ENCODE measurements around the gene CCR2. TPM values are rescaled to one million over a fixed set of nuclear protein-coding genes. Genes with fewer than 3 reads are reported as not detected.
A peak's percentile ranks its signal among the peaks of the same experiment; 100 is the strongest.

The CCR2 gene
- total and polyA plus RNA-seq, 10 donors = 2.0 to 54.4 (median 19.9) TPM

GRCh38 chr3:46405301-46406019 is 51.5 kb downstream of the CCR2 start:
- intact Hi-C loops (cut with DNase I; ENCODE audit: low total_unique reads) = no loop called here
- H3K4me3 ChIP-seq = peak overlapping the region in 2 of 8 donors; percentile 40 to 67
- 40 to 63% (median 50%) methylated on average over 11 of the region's 11 CpGs for WGBS, 5 donors
- peak overlapping the region; percentile 76 to 91 (median 86) for H3K27ac ChIP-seq
- DNase-seq = no peak
- H3K9me3 ChIP-seq = no peaks in the 10 kb centered on the region
- peaks cover 12 to 69% (median 53%) of the 10 kb centered on the region in 6 donors for H3K4me1 ChIP-seq
- H3K36me3 ChIP-seq = peaks cover 0 to 12% (median 0%) of the 10 kb centered on the region in 6 donors
- no peak for TF ChIP-seq CTCF (IDR thresholded peaks at IDR 0.05 in 8 of 11, conservative IDR thresholded peaks at IDR 0.05 in 3 of 11)
- TF ChIP-seq POLR2AphosphoS5 (IDR thresholded peaks at IDR 0.05) = peak in 1 of 3 donors; percentile 32
- no peaks in the 10 kb centered on the region for H3K27me3 ChIP-seq (replicated peaks in 1 of 7)

GRCh38 chr3:46406443-46406787 is 52.5 kb downstream of the CCR2 start:
- Histone ChIP-seq H3K36me3 (peaks cover 0 to 12% (median 0%) of the 10 kb centered on the region in 6 donors), H3K27me3 (replicated peaks in 1 of 7) (no peaks in the 10 kb centered on the region), H3K9me3 (no peaks in the 10 kb centered on the region), H3K27ac (peak overlapping the region; percentile 76 to 91 (median 86)), H3K4me3 (peak overlapping the region in 2 of 8 donors; percentile 40 to 67), H3K4me1 (peaks cover 12 to 78% (median 61%) of the 10 kb centered on the region in 6 donors)
- 31 to 59% (median 40%) methylated on average over 4 of the region's 4 CpGs for WGBS, 5 donors
- TF ChIP-seq CTCF (IDR thresholded peaks at IDR 0.05 in 8 of 11, conservative IDR thresholded peaks at IDR 0.05 in 3 of 11) (no peak), POLR2A (IDR thresholded peaks at IDR 0.05) (no peak), POLR2AphosphoS5 (IDR thresholded peaks at IDR 0.05) (no peak)
- intact Hi-C loops (cut with DNase I; ENCODE audit: low total_unique reads) = no loop called here
- no peak for DNase-seq

GRCh38 chr3:46406788-46407611 is 53.1 kb downstream of the CCR2 start, which contains the start of the genes CCR5AS and CCRL2:
Gene CCR5AS (minus strand): TSS chr3:46407066.
Gene CCRL2 (plus strand): TSS chr3:46407259. CDS start chr3:46408080, 821 bp downstream.
- intact Hi-C loops (cut with DNase I; ENCODE audit: low total_unique reads) = no loop called here
- peak; percentile 87 for DNase-seq
- Histone ChIP-seq H3K27ac (peak within 1 kb of the TSS; percentile 76 to 91 (median 86)), H3K4me3 (peak within 1 kb of the TSS; percentile 24 to 67 (median 36)), H3K9me3 (no peaks in the 10 kb centered on the region), H3K36me3 (peaks cover 0 to 12% (median 0%) of the 10 kb centered on the region in 6 donors), H3K27me3 (replicated peaks in 1 of 7) (no peaks in the 10 kb centered on the region), H3K4me1 (peaks cover 12 to 84% (median 65%) of the 10 kb centered on the region in 6 donors)
- 16 to 24% (median 21%) methylated on average over 20 of the region's 20 CpGs for WGBS, 5 donors
- TF ChIP-seq CTCF (IDR thresholded peaks at IDR 0.05 in 8 of 11, conservative IDR thresholded peaks at IDR 0.05 in 3 of 11) (peak in 1 of 11 experiments; percentile 9), POLR2AphosphoS5 (IDR thresholded peaks at IDR 0.05) (peak; percentile 64 to 90 (median 68)), POLR2A (IDR thresholded peaks at IDR 0.05) (no peak)
